GM21390 (cell line): ENCODE results near the gene PP2D1.
"Not testable (repeated sequence)": the region's sequence is repeated elsewhere in the genome, so short reads cannot be mapped to it uniquely, and the experiment has no call there.

Experiments
- ATAC-seq: cut with Tn5 transposase; IDR thresholded peaks from one replicate; pipeline ENCODE4 v1.9.1; 2021; ENCODE audit not compliant: unreplicated experiment

PP2D1 gene

DNA sequence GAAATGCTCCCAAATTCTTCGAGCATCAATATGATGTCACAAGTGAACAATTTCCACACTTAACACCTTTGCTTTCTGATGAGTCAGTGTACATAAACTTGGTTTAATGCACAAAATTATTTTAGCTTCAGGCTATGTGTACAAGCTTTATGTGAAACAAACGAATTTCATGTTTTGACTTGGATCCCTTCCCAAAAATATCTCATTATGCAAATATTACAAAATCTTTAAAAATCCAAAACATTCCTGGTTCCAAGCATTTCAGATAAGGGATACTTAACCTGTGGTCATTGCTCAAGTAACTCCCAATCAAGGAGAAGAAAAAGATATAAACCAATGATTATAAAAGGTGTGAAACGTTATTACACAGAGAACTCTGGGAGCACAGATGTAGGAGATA, 40.0 kb downstream of the PP2D1 start:
- no peak for ATAC-seq

GRCh38 chr3:19970327-19970726, 41.7 kb downstream of the PP2D1 start:
- no peak for ATAC-seq

DNA sequence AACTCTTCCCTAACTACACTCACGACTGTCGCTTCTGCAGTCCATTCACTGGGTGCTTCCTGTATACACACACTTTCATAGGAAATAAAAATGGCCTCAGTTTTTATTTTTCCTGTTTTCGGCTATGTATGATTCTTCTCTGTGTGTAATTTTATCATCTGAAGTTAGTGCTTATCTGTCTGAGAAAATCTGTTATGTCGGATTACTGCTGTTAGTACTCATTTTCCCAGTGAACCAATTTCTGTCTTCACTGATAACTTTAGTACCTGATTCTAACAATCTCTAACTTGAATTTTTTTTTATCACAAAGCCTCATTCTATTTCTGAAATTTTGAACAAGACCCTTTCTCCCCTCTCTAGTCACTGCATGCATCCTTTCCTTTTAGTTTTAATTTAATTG, 44.3 kb downstream of the PP2D1 start:
- no peak for ATAC-seq

GRCh38 chr3:19967208-19967607, 44.9 kb downstream of the PP2D1 start:
- no peak for ATAC-seq

- no peak for ATAC-seq
Observed at GRCh38 chr3:19961960-19962359, 50.1 kb downstream of the PP2D1 start.

- ATAC-seq, result no peak
Observed at GRCh38 chr3:19960696-19961095, 51.4 kb downstream of the PP2D1 start.

DNA sequence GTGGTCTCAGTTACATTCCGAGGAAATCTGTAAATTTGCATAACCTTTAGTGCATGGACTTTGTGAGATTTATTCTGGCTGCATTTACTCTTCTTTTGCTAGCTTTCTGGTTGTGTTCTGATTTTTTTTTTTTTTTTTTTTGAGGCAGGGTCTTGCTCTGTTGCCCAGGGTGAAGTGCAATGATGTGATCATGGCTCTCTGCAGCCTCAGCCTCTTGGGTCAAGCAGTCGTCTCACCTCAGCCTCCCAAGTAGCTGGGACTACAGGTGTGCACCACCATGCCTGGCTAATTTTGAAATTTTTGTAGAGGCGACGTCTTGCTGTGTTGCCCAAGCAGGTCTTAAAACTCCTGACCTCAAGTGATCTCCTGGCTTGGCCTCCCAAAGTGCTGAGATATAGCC, 52.6 kb downstream of the PP2D1 start:
- ATAC-seq, result no peak

- not testable (repeated sequence) for ATAC-seq
Observed at GRCh38 chr3:19957354-19957753, 54.7 kb downstream of the PP2D1 start.

- no peak for ATAC-seq
Observed at GRCh38 chr3:19954676-19955075, 57.4 kb downstream of the PP2D1 start.

- ATAC-seq, result no peak
Observed at GRCh38 chr3:19950316-19950715, 61.7 kb downstream of the PP2D1 start.

GRCh38 chr3:19948226-19948591, 63.9 kb downstream of the PP2D1 start:
- ATAC-seq, result no peak

DNA sequence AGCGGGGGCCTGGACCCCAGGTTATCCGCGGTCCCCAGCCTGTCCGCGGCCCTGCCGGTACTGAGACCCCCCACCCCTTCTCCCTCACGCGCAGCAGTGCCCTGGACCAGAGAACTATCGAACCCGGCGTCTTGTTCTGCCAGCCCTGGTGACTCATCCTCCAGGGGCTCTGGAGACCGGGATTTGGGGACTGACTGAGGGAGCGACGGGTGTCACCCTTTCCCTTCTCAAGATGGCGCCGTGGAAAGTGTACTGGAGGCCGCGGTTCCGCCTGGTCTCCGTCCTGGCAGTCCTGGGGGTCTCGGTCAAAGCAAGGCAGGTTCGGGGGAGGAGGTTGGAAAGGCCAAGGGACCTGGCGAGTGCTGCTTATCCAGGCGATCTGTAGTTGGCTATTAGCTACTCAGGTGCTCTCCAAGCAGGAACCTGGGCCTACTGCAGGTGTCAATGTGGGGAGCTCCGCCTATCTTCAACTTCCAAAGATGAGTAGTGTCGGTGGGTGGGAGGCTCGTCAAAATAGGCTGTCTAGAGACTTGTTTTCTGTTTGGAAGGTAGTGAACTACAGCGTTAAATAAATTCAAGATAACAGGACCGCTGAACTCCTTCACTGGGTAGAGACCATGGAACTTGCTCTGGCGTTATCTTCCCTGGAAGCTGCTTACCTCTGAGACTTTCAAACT, 64.4 kb downstream of the PP2D1 start:
- ATAC-seq, result peak; percentile 16

- ATAC-seq, result peak; percentile 95
Observed at GRCh38 chr3:19946832-19947548, 65.1 kb downstream of the PP2D1 start, which contains the start of gene RAB5A. TSS of gene RAB5A (plus strand) at chr3:19947097. CDS start at chr3:19950899, 3,802 bp downstream.

DNA sequence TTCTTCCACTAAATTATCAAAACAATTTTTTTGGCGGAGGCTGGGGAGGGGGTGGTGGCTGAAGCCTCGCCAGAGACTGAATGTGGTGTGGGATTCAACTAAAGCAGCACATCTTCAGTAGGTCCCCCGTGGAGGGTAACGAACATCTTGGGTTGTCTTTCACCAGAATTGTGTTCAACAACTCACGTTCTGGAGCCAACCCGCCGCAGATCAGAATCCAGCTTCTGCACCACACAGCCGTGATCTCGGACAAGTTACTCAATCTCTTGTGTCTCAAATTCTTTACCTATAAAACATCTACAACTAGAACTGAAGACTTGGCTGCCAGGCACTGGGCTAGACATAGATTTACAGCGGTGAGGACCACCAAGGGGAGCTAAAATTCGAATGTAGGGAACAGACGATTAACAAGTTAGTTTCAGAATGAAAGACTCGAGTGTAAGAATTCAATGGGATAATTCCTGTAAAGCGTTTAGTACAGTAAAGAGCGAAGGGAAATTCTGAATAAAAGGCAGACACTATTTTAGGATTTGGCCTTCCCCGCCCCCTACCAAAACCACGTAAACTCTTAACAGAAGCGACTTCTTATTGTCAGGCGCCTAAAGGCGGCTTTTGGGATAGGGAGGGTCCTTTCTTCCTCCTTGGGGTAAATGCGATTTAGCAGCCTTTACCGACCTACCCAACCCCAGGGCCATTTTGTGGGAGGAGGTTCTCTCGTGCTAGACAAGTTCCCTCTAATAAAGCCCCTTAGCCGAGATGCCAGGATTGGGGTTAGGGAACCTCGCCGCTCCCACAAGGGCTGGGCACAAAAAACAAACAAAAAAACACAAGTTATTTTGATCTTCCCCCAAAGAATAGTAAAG, 65.9 kb downstream of the PP2D1 start:
- ATAC-seq, result peak; percentile 7

GRCh38 chr3:19945534-19945933, 66.5 kb downstream of the PP2D1 start:
- no peak for ATAC-seq

- ATAC-seq, result no peak
Observed at GRCh38 chr3:19940643-19941042, 71.4 kb downstream of the PP2D1 start.

DNA sequence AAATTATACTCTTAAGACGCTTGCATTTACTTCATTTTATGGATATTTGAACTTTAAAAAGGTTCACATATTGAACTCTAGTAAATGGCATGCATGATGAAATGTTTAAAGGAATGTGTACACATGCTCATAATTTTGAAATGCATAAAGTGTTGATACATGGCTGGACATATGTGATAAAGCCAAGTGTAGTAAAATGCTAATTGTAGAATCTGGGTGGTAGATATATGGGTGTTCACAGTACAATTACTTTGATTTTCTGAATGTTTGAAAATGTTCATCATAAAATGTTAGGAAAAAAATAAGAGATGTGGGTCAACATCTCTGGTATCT, 73.8 kb downstream of the PP2D1 start:
- no peak for ATAC-seq

DNA sequence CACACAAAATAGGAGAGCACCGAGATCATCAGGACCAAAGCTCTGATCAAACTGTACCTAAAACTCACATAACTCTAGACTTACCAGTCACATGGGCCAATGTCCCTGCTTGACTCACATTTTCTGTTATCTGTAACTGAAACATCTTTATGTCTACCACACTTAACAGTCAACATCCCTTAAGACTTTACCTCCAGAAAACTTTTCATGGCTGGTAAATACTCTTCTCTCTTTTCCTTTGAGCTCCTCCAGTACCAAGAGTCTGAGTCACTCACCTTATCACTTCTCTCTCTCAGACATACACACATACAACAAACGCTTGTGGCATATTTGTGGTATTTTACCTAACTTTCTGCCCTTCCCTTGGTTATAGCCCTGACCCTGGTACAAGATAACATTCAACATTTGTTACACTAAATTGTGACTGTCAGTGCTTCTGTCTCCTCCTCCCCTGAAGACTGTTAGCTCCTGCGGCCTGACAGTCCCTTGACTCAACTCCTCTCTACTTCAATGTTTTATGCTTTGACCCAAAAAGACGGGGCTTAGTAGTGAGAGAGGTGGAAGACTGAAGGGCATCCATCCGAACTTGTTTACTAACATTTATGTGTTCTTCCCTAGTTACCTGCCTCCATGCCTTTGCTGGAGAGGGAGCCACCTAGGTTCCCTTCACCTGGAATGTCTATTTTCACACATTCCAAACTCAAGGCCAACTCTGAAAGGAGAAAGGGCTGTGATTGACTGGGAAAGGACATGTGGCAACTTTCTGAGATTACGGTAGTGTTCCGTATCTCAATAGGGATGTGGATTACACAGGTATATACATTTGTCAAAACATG, 74.4 kb downstream of the PP2D1 start:
- ATAC-seq, result no peak
